Tibial nerve (tissue), 4 donors: ENCODE measurements around the gene RBFOX1.

Experiments used
- EP300 ChIP-seq, 2 donors: sonication (generic); formaldehyde crosslinking; IDR thresholded peaks; one replicate each; pipeline ENCODE4 v1.6.1; 2017; ENCODE audit warnings: antibody characterized with exemption in 2 of 2, mild to moderate bottlenecking in 1 of 2
- POLR2A ChIP-seq, 2 donors: fragments of 450-650 bp; IDR thresholded peaks; one replicate each; pipeline ENCODE4 v1.6.1; 2017; ENCODE audit warnings: antibody characterized with exemption in 2 of 2, mild to moderate bottlenecking in 2 of 2, moderate library complexity in 2 of 2
- TF ChIP-seq, protein P1 (sequence below), 5 experiments: fragments of 200-600 bp in 3 of 5; fragments of 450-650 bp in 2 of 5; sonication (generic) in 3 of 5; IDR thresholded peaks; one replicate each; pipeline ENCODE4 v1.5.1; 2016 to 2019; ENCODE audit warnings: antibody characterized with exemption in 5 of 5, mild to moderate bottlenecking in 3 of 5, moderate library complexity in 2 of 5

DNA sequence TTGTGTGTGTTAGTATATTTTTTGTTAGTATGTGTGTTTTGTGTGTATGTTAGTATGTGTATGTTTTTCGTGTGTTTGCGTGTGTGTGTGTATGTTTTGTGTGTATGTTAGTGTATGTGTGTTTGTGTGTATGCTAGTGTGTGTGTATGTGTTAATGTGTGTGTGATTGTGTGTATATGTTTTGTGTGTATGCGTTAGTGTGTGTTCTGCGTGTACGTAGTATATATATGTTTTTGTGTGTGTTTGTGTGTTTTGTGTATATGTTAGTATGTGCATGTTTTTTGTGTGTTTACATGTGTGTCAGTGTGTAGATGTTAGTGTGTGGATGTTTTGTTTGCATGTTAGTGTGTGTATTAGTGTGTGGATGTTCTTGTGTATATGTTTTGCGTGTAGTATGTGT, 29.6 kb downstream of the RBFOX1 start:
- TF ChIP-seq, protein P1, sequence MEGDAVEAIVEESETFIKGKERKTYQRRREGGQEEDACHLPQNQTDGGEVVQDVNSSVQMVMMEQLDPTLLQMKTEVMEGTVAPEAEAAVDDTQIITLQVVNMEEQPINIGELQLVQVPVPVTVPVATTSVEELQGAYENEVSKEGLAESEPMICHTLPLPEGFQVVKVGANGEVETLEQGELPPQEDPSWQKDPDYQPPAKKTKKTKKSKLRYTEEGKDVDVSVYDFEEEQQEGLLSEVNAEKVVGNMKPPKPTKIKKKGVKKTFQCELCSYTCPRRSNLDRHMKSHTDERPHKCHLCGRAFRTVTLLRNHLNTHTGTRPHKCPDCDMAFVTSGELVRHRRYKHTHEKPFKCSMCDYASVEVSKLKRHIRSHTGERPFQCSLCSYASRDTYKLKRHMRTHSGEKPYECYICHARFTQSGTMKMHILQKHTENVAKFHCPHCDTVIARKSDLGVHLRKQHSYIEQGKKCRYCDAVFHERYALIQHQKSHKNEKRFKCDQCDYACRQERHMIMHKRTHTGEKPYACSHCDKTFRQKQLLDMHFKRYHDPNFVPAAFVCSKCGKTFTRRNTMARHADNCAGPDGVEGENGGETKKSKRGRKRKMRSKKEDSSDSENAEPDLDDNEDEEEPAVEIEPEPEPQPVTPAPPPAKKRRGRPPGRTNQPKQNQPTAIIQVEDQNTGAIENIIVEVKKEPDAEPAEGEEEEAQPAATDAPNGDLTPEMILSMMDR (IDR thresholded peaks at IDR 0.05): no peak
- TF ChIP-seq POLR2A (IDR thresholded peaks at IDR 0.05) (no peak), EP300 (IDR thresholded peaks at IDR 0.05) (no peak)
